ENCODE measurements around the gene ZAP70. TPM values are rescaled to one million over a fixed set of nuclear protein-coding genes. Genes with fewer than 3 reads are reported as not detected.

Gene ZAP70
- total and polyA plus RNA-seq, 4 donors, result 5.1 to 8.3 (median 5.5) TPM

- Histone ChIP-seq H3K4me3 (no peak overlapping the region), H3K4me1 (ENCODE audit: control insufficient read depth in 5 of 5, insufficient read depth in 5 of 5, low read length in 5 of 5) (no peaks in the 10 kb centered on the region), H3K36me3 (ENCODE audit: control insufficient read depth in 4 of 4, insufficient read depth in 4 of 4, low read length in 4 of 4) (no peaks in the 10 kb centered on the region), H3K9ac (ENCODE audit: insufficient read depth in 1 of 2, low read length in 2 of 2) (no peak overlapping the region), H3K27ac (ENCODE audit: low read depth in 1 of 2, low read length in 1 of 2) (no peak overlapping the region), H3K27me3 (ENCODE audit: control insufficient read depth in 3 of 3, insufficient read depth in 3 of 3, low read length in 2 of 3) (peaks cover 0 to 15% (median 12%) of the 10 kb centered on the region in 3 donors), H3K9me3 (ENCODE audit: control insufficient read depth in 4 of 4, insufficient read depth in 3 of 4, low read length in 3 of 4) (peaks cover 0 to 6% (median 0%) of the 10 kb centered on the region in 4 donors)
- WGBS, 2 donors, result 77 to 91% methylated on average over 2 of the region's 2 CpGs
- no peak for ATAC-seq (ENCODE audit: insufficient read depth, low FRiP score)
- no peak for DNase-seq
- TF ChIP-seq CTCF (IDR thresholded peaks at IDR 0.05; ENCODE audit: control extremely low read depth, extremely low read depth), result no peak
These were observed 7.4 kb downstream of the ZAP70 start for GRCh38 chr2:97720746-97721145.

- no peak overlapping the region for H3K9ac ChIP-seq (ENCODE audit: insufficient read depth in 1 of 2, low read length in 2 of 2)
- no peak overlapping the region for H3K27ac ChIP-seq (ENCODE audit: low read depth in 1 of 2, low read length in 1 of 2)
- H3K36me3 ChIP-seq (ENCODE audit: control insufficient read depth in 4 of 4, insufficient read depth in 4 of 4, low read length in 4 of 4), result no peaks in the 10 kb centered on the region
- DNase-seq (no peak), ATAC-seq (ENCODE audit: insufficient read depth, low FRiP score) (no peak)
- 89 to 91% methylated on average over 6 of the region's 6 CpGs for WGBS, 2 donors
- no peaks in the 10 kb centered on the region for H3K4me1 ChIP-seq (ENCODE audit: control insufficient read depth in 5 of 5, insufficient read depth in 5 of 5, low read length in 5 of 5)
- H3K27me3 ChIP-seq (ENCODE audit: control insufficient read depth in 3 of 3, insufficient read depth in 3 of 3, low read length in 2 of 3), result peaks cover 0 to 15% (median 12%) of the 10 kb centered on the region in 3 donors
- no peak for TF ChIP-seq CTCF (IDR thresholded peaks at IDR 0.05; ENCODE audit: control extremely low read depth, extremely low read depth)
- H3K9me3 ChIP-seq (ENCODE audit: control insufficient read depth in 4 of 4, insufficient read depth in 3 of 4, low read length in 3 of 4), result peaks cover 0 to 11% (median 0%) of the 10 kb centered on the region in 4 donors
- H3K4me3 ChIP-seq, result no peak overlapping the region
These were observed 8.9 kb downstream of the ZAP70 start for GRCh38 chr2:97722227-97722626.

- no peak for ATAC-seq (ENCODE audit: insufficient read depth, low FRiP score)
- TF ChIP-seq CTCF (IDR thresholded peaks at IDR 0.05; ENCODE audit: control extremely low read depth, extremely low read depth), result no peak
- Histone ChIP-seq H3K27ac (ENCODE audit: low read depth in 1 of 2, low read length in 1 of 2) (no peak overlapping the region), H3K4me3 (no peak overlapping the region), H3K27me3 (ENCODE audit: control insufficient read depth in 3 of 3, insufficient read depth in 3 of 3, low read length in 2 of 3) (peaks cover 0 to 15% (median 12%) of the 10 kb centered on the region in 3 donors), H3K9ac (ENCODE audit: insufficient read depth in 1 of 2, low read length in 2 of 2) (no peak overlapping the region), H3K9me3 (ENCODE audit: control insufficient read depth in 4 of 4, insufficient read depth in 3 of 4, low read length in 3 of 4) (peaks cover 0 to 13% (median 0%) of the 10 kb centered on the region in 4 donors), H3K4me1 (ENCODE audit: control insufficient read depth in 5 of 5, insufficient read depth in 5 of 5, low read length in 5 of 5) (no peaks in the 10 kb centered on the region), H3K36me3 (ENCODE audit: control insufficient read depth in 4 of 4, insufficient read depth in 4 of 4, low read length in 4 of 4) (no peaks in the 10 kb centered on the region)
- 85 to 86% methylated on average over 37 of the region's 37 CpGs for whole genome bisulfite sequencing, 2 donors
- DNase-seq, result no peak
These were observed 10.0 kb downstream of the ZAP70 start for GRCh38 chr2:97723156-97724072.
